BJ (cell line): ENCODE data around the gene PPP1R1C. TPM values are rescaled to one million over a fixed set of nuclear protein-coding genes. Genes with fewer than 3 reads are reported as not detected.

Source experiments
- CTCF ChIA-PET: fragments of 350-600 bp; formaldehyde crosslinking; extraction: SDS; loops from one replicate; lab custom pipeline; 2021; ENCODE audit warnings: antibody characterized with exemption, inconsistent platforms; lab: Yijun Ruan, JAX
- POLR2A ChIA-PET: fragments of 300-600 bp; sonication (Branson Sonifier 250); formaldehyde crosslinking; extraction: SDS; loops from one replicate; lab custom pipeline; 2021; ENCODE audit warnings: antibody characterized with exemption; lab: Charles Lee
- DNase-seq: peaks from one replicate; pipeline ENCODE4 v3.0.0-alpha.2; 2011; ENCODE audit warnings: low read depth
- H3K27me3 ChIP-seq: 2 replicates; pipeline ENCODE4 v1.6.0; 2011; ENCODE audit warnings: low read length; ENCODE audit not compliant: control insufficient read depth, insufficient read depth
- H3K36me3 ChIP-seq: 2 replicates; pipeline ENCODE4 v1.5.1; 2011; ENCODE audit warnings: low read length; ENCODE audit not compliant: control insufficient read depth, insufficient read depth
- H3K4me3 ChIP-seq: 2 replicates; pipeline ENCODE4 v1.5.1; 2011; ENCODE audit warnings: low read depth, mild to moderate bottlenecking, control low read depth, low read length
- CTCF ChIP-seq: IDR thresholded peaks from 2 replicates; pipeline ENCODE4 v1.5.1; 2011; ENCODE audit warnings: low read depth, mild to moderate bottlenecking, control low read depth, inconsistent platforms, low read length, moderate library complexity; ENCODE audit not compliant: insufficient read depth
- polyA plus RNA-seq: library from polyadenylated mRNA; depleted of rRNA; stranded (reverse); fragments of >200 nt; gene quantifications from 2 replicates; pipeline ENCODE4 v1.2.3, GENCODE V29; 2011

Gene PPP1R1C
- polyA plus RNA-seq, 1 experiment: 0.21 TPM

GRCh38 chr2:182047544-182047943 is 61.9 kb downstream of the PPP1R1C start:
- ChIA-PET POLR2A (no interaction called here), CTCF (no interaction called here)
- Histone ChIP-seq H3K36me3 (no peaks in the 10 kb centered on the region), H3K27me3 (no peaks in the 10 kb centered on the region), H3K4me3 (no peak overlapping the region)
- DNase-seq: no peak
- no peak for TF ChIP-seq CTCF

- POLR2A ChIA-PET: no interaction called here
- no peak overlapping the region for H3K4me3 ChIP-seq
- CTCF ChIA-PET: no interaction called here
Observed at GRCh38 chr2:182048088-182048487, 62.4 kb downstream of the PPP1R1C start.

GRCh38 chr2:182048621-182049020 is 63.0 kb downstream of the PPP1R1C start:
- TF ChIP-seq CTCF: no peak
- Histone ChIP-seq H3K4me3 (no peak overlapping the region), H3K27me3 (no peaks in the 10 kb centered on the region), H3K36me3 (no peaks in the 10 kb centered on the region)
- ChIA-PET POLR2A (no interaction called here), CTCF (no interaction called here)
- DNase-seq: no peak

More at GRCh38 chr2:182048088-182048487, 62.4 kb downstream of the PPP1R1C start:
- no peak for TF ChIP-seq CTCF
- no peaks in the 10 kb centered on the region for H3K36me3 ChIP-seq
- no peak for DNase-seq
- H3K27me3 ChIP-seq: no peaks in the 10 kb centered on the region

GRCh38 chr2:182049372-182050148 is 63.9 kb downstream of the PPP1R1C start:
- DNase-seq: no peak
- POLR2A ChIA-PET: no interaction called here
- TF ChIP-seq CTCF: no peak
- Histone ChIP-seq H3K36me3 (no peaks in the 10 kb centered on the region), H3K4me3 (no peak overlapping the region), H3K27me3 (no peaks in the 10 kb centered on the region)
- CTCF ChIA-PET: no interaction called here

- ChIA-PET POLR2A (no interaction called here), CTCF (no interaction called here)
- DNase-seq: no peak
- TF ChIP-seq CTCF: no peak
- no peak overlapping the region for H3K4me3 ChIP-seq
- H3K36me3 ChIP-seq: no peaks in the 10 kb centered on the region
- no peaks in the 10 kb centered on the region for H3K27me3 ChIP-seq
Observed at GRCh38 chr2:182050333-182051135, 64.9 kb downstream of the PPP1R1C start.
